GM12872 (cell line): ENCODE data around the gene IMMP2L.

Source experiments
- TF ChIP-seq, protein P1 (sequence below): IDR thresholded peaks from 3 replicates; pipeline ENCODE4 v1.5.1; 2011; ENCODE audit warnings: low read depth, mild to moderate bottlenecking, low read length, moderate library complexity; ENCODE audit not compliant: insufficient read depth

IMMP2L gene

DNA sequence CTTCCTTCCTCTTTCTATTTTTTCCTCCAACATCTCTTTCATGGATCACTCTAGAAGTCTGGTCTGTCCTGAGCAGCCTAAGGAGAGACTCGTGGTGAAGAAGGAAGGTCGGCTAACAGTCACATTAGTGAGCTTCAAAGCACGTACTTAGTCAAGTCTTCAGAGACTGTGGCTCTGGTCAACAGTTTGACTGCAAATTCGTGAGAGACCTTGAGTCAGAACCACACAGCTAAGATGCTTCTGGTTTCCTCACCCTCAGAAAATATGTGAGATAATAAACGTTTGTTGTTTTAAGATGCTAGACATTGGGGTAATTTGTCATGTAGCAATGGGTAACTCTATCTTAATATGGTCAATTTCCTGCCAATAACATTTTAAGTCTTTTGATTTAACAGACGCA lies 597.5 kb downstream of the IMMP2L start:
- TF ChIP-seq, protein P1, sequence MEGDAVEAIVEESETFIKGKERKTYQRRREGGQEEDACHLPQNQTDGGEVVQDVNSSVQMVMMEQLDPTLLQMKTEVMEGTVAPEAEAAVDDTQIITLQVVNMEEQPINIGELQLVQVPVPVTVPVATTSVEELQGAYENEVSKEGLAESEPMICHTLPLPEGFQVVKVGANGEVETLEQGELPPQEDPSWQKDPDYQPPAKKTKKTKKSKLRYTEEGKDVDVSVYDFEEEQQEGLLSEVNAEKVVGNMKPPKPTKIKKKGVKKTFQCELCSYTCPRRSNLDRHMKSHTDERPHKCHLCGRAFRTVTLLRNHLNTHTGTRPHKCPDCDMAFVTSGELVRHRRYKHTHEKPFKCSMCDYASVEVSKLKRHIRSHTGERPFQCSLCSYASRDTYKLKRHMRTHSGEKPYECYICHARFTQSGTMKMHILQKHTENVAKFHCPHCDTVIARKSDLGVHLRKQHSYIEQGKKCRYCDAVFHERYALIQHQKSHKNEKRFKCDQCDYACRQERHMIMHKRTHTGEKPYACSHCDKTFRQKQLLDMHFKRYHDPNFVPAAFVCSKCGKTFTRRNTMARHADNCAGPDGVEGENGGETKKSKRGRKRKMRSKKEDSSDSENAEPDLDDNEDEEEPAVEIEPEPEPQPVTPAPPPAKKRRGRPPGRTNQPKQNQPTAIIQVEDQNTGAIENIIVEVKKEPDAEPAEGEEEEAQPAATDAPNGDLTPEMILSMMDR, result no peak

DNA sequence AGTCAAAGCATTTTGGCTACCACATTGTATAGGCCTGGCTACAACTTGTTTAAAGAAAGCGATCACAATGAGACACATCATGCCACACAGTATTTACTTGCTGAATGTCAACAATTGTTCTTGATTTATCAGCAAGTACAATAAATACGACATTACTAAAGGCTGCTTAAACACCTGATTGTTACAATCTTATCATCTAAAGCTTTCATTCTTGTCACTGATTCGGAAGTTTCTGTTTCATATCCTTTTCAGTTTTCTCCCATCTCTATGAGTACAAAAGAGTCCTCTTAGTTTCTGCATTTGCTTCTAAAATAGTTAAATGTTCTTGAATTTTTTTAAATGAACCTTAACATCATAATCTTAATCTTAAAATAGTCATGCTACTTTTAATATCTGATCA lies 599.5 kb downstream of the IMMP2L start:
- TF ChIP-seq, protein P1, result no peak

DNA sequence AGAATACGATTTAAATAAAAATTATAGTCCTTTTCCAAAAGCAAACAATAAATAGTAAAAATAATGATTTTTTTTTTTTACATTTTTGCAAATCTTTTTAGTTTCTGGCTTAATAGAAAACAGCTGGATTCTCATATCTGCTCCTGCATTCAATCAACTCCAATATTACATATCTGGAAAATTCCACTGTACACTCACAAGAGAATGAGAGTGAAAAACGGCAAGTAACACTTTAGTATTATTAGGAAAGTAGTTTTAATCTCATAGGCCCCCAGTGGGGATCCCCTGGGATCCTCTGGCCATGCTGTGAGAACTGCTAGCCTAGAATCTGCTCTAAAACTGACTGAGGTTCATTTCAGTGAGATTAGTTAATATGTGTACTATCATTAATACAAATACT lies 599.9 kb downstream of the IMMP2L start:
- TF ChIP-seq, protein P1, result no peak

DNA sequence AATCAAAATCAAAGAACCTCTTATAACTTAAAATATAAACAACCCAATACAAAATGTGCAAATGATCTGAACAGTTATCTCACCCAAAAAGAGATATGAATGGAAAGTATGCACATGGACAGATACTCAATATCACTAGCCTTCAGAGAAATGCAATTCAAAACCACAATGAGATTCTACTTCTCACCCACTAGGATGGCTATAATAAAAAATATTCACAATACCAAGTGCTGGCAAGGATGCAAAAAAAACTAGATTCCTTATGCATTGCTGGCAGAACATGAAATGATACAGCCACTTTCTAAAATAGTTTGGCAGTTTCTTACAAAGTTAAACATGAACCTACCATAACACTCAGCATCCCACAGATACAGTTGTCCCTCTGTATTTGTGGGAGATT lies 601.5 kb downstream of the IMMP2L start:
- TF ChIP-seq, protein P1, result no peak

DNA sequence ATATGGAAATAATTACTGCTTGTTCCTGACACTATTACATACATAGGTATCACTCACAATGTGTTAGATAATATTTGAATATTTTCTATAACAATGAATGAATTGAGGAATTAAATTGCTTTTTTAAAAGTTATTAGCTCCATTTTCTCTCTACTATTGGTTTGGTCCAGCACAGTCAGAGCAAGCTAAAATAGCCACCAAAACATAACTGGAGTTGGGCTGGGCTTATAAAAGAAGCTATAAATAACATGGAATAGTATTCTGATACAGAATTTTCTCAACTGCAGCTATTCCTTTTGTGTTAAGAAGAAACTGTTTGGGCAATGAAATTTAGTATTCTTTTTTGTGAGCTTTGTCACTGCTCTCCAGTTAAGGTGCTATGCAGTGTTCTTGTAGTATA lies 614.0 kb downstream of the IMMP2L start:
- TF ChIP-seq, protein P1, result no peak

DNA sequence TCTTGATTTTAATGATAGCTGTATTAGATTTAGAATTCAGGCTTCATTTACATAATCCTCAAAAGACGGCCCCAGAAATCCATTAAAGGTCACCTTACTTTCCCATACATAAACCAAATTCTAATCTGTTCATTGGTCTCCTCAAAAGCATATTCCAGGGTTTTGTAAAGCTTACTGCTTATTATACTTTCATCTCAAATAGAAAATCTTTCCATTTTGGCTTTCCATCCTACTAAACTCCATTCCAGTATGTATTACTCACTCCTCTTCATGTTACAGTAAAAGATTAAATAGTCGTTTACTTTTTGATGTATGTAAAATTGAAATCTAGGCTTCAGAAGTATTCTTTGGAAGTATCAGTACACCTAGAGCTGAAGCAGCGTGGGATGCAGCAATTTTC lies 614.9 kb downstream of the IMMP2L start:
- TF ChIP-seq, protein P1, result no peak

DNA sequence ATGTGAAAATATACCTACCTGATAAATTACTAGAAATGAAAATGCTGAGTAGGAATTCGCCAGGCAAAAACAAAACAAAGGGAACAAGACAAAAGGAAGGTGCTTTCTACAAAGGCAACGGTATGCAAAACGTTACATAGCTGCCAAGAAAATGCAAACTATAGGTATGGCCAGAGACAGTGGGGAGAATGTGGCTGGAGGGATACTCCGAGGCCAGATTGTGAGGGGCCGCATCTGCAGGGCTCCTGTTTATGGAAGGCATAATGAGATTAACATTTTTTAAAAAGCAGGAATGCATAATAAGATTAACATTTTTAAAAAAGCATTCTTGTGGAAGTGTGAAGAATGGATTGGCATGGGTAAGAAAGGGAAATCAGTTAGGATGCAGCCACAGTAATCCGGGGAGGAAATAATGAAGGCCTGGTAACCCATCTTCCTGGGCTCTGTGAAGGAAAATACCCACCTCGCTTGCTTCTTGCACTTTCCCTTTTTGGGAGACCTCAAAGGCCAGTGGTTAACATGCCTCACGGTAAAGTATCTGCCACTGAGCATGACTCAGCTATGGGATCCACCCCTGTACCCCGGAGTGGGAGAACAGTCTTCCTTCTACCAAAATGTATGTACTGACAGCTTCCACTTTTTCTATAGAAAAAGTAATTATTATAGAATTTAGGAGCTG lies 617.2 kb downstream of the IMMP2L start:
- TF ChIP-seq, protein P1, result no peak
